HG03066 (cell line): ENCODE results near the gene GNB2.
"Not testable (repeated sequence)": the region's sequence is repeated elsewhere in the genome, so short reads cannot be mapped to it uniquely, and the experiment has no call there.

ENCODE experiments used
- ATAC-seq: cut with Tn5 transposase; IDR thresholded peaks from one replicate; pipeline ENCODE4 v1.9.1; 2021; ENCODE audit warnings: low read depth; ENCODE audit not compliant: unreplicated experiment

Gene GNB2

DNA sequence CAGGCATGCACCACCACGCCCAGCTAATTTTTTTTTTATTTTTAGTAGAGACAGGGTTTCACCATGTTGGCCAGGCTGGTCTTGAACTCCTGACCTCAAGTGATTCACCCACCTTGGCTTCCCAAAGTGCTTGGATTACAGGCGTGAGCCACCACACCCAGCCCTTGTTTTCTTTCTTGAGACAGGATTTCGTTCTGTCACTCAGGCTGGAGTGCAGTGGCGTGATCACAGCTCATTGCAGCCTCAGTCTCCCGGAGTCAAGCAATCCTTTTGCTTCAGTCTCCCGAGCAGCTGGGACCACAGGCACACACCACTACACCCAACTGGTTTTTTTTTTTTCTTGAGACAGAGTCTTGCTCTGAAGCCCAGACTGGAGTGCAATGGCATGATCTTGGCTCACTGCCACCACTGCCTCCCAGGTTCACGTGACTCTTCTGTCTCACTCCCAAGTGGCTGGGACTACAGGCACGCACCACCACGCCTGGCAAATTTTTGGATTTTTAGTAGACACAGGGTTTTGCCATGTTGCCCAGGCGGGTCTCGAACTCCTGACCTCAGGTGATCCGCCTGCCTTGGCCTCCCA is 11.3 kb upstream of the GNB2 start:
- ATAC-seq, result not testable (repeated sequence)

DNA sequence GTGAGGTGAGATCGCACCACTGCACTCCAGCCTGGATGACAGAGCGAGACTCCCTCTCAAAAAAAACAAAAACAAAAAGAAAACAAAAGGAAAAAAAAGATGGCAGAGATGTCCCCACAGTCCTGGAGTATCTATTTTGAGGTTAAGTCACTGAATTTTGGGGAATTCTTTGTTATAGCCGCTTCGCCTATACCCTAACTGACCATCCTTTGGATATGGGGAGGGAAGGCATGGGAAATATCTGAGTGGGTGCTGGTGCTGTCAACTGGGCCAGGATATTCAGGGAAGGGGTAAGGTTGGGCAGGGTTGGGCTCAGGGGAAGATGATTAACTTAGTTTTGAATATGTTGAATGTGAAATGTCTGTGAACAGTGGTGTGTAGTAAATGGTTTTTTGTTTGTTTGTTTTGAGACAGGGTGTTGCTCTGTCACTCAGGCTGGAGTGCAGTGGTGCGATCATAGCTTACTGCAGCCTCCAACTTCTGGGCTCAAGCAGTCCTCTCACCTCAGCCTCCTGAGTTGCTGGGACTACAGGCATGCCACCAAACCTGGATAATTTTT is 8.3 kb upstream of the GNB2 start:
- ATAC-seq, result no peak

DNA sequence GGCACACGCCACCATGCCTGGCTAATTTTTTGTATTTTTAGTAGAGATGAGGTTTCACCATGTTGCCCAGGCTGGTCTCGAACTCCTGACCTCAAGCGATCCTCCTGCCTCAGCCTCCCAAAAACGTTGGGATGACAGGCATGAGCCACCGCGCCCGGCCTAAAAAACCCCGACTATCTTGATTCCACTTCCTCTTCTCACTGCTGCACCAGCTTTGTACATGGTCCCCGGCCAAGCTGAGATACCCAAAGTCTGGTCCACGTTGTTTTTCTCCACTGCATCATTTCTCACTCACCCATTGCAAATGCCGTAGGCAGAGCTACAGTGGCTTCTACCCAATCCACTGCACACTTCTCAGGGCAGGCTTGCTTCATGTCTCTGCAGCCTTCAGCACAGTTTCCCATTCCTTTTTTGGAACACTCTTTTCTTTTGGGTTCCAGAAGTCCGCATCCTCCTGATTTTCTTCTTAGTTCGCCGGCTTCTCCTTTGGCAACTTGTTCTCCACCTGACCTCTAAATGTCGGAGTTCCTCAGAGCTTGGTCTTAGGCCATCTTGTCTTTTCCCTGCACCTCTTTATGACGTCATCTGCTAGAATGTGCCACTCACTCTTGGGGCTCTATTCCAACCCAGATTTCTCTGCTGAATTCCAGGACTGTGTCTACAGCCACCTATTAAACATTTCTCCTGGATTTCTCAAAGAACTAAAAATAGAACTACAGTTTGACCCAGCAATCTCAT is 6.0 kb upstream of the GNB2 start:
- no peak for ATAC-seq

DNA sequence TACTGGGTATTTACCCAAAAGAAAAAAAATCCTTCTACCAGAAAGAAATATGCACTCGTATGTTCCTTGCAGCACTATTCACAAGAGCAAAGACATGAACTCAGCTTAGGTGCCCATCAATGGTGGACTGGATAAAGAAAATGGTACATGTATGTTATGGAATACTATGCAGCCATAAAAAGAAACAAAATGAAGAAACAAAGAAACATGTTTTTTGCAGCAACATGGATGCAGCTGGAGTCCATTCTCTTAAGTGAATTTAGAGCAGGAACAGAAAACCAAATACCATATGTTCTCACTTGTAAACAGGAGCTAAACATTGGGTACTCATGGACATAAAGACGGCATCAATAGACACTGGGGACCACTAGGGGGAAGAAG is 5.5 kb upstream of the GNB2 start:
- ATAC-seq, result no peak

DNA sequence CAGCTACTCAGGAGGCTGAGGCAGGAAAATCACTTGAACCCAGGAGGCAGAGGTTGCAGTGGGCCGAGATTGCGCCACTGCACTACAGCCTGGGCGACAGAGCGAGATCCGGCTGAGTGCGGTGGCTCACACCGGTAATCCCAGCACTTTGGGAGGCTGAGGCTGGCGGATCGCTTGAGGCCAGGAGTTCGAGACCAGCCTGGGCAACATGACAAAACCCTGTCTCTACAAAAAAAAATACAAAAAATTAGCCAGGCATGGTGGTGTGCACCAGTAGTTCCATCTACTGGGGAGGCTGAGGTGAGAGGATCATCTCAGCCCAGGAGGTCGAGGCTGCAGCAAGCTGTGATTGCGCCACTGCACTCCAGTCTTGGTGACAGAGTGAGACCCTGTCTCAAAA is 4.4 kb upstream of the GNB2 start:
- not testable (repeated sequence) for ATAC-seq

DNA sequence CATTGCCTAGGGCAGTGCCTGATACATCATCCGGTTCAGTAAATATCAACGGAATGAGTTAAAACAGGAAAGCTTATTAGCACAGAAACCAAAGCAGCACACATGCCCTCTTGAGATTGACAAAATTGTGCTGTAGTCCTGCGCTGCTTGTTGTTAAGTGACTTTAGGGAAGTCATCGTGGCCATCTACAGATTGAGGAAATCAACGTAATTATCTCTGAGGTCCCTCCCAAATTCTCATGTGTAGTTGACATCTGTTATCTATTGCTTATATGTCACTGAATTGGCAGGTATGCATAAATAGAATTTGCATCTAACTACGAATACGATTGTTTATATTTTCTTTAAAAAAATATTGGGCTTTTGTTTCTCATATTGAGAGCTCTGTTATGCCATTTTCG is 3.5 kb upstream of the GNB2 start:
- ATAC-seq, result no peak

DNA sequence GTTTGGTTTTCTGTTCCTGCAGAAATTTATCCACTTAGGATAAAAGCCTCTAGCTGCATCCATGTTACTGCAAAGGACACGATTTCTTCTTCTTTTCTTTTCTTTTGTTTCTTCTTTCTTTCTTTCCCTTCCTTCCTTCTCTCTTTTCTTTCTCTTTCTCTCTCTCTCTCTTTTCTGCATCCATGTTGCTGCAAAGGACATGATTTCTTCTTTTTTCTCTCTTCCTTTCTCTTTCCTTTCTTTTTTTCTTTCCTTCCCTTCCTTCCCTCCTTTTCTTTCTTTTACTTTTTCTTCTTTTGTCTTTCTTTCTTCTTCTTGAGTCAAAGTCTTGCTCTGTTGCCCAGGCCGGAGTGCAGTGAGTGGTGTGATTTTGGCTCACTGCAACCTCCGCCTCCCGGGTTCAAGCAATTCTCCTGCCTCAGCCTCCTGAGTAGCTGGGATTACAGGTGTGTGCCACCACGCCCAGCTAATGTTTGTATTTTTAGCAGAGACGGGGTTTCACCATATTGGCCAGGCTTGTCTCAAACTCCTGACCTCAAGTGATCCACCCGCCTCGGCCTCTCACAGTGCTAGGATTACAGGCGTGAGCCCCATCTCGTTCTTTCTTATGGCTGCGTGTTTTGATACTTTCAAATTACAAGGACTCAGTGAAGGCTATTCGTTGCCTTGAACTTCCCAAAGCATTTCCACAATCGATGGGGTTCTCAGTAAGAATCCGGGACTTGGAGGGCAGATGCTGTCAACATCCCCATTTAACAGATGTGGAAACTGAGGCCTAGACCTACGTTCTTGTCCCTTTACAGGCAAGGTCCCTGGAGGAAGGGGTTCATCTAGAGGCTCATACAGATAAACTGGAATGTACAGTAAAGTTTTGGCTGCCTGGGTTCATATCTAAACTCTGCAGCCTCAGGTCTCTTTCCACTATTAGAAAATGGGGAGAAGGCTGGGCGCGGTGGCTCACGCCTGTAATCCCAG is 1.9 kb upstream of the GNB2 start:
- ATAC-seq, result no peak

DNA sequence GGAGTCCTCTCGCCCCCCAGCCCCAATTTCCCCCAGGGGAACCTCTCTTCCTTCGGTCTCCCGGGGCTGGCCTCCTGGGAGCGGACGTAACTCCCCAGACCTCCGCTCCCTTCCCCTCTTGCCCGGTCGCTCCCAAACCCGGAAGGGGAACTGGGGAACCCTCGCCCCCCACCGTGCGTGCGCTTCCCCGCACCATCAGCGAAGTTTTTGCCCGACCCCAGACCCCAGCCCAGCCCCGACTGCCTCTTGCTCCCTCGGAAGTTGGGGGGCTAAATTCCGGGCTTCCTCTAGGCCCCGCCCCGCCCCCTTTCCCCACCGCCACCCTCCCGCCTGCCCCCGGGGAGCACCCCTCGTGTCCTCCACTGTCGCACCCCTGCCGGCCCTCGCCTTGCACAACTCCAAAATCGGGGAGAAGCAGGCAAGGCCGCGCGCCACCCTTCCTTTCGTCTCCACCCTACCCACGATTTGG is 436 bp downstream of the GNB2 start:
- no peak for ATAC-seq

DNA sequence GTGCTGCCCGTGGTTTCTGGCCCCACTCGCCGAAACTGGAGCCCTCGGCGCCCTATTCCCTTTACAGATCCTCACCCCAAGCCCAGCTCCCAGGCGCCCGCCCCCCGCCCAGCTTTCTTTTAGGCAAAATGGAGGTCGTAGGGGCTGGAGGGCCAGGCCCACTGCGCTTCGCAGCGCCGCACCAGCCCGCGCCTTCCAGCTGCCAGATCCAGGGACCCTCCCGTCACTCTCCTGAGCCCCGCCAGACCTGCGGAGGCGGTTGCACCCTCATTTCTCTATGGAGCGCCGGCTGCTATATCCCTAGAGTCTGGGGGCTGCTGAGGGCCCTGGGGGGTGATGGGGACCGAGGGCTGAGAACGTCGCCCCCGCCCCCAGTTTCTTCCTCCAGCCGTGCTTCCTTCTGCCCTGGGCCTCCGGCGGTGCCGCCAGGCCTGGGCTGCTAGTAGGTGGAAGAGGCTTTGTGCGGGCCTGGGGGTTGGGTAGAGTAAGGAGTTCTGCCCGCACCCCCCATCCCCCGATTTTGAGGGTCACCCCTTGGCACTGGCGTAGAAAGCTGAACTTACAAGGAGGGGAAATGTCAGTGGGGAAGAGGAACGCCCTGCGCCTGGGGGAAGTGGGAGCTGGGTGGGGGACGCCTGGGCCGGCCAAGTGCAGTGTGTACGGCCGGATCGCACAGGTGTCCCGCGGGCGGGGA is 1.0 kb downstream of the GNB2 start:
- ATAC-seq, result no peak

DNA sequence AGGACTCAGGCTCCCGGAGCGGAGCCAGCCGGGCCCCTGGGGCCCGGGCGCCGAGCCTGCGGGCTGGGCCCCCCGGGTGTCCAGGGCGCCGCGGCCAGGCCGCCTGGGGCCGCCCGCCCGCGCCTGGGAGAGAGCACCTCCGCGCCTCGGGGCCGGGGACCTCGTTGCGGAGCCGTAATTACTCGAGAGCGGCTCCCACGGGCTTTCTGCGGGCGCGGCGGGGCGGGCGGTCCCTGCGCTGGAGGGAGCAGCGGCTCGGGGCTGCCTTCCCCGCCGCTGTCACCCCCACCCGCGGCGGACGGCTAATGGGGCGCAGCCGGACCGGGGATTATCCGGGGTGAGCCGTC is 1.5 kb downstream of the GNB2 start:
- no peak for ATAC-seq

DNA sequence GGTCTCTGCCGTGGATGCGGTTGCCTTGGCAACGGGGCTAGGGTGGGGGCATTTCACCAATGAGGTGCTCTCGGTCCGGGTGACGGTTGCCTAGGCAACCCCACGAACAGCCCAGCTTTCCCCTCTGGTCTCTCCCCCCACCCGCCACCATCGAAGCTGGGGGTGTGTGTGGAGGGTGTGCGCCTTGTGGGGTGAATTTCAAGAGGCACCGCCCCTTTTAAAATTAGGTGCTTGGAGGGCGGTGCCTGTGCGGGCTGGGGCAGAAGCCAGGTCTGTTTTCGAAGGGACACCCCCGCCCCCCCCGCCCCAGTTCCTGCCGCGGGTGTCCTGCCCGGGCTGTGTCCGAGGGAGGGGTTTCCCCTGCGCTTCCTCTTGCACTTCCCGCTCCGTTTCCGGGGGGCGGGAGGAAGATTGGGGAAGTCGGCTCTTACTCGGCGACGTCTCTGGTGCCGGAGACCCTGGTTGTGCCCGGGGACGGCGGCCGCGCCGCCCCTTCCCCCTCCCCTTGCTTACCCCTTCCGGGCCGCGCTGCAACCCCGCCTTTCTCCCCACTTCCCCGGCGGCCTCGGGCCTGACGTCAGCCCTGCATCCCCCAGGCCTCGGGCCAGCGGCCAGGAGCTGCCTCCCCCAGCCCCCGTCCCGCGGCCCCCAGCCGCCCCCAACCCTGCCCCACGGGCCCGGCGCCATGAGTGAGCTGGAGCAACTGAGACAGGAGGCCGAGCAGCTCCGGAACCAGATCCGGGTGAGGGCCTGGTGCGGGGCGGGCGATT is 2.2 kb downstream of the GNB2 start:
- peak; percentile 41 for ATAC-seq

DNA sequence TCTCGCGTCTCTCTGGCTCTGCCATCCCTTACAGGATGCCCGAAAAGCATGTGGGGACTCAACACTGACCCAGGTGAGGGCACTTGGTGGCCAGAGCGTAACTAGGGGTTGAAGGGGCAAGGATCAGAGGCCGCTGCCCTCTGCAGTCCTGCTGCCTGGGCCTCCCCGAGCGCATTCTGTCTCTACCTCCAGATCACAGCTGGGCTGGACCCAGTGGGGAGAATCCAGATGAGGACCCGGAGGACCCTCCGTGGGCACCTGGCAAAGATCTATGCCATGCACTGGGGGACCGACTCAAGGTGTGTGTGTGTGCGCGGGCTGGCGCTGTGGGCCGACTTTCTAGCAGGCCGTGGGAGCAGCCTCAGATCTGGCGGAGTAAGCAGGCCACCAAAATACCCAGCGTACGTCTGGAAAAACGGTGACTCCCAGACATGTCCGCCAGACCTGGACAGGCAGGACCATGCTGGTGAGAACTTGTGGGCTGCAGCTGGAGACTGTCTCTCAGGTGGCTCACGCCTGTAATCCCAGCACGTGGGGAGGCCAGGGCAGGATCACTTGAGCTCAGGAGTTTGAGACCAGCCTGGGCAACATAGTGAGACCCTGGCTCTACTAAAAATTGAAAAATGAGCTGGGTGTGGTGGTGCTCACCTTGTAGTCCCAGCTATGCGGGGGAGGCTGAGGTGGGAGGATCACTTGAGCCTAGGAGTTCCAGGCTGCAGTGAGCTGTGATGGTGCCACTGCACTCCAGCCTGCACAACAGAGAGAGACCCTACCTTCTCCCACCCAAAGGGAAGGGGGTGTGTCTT is 3.2 kb downstream of the GNB2 start:
- ATAC-seq, result no peak

DNA sequence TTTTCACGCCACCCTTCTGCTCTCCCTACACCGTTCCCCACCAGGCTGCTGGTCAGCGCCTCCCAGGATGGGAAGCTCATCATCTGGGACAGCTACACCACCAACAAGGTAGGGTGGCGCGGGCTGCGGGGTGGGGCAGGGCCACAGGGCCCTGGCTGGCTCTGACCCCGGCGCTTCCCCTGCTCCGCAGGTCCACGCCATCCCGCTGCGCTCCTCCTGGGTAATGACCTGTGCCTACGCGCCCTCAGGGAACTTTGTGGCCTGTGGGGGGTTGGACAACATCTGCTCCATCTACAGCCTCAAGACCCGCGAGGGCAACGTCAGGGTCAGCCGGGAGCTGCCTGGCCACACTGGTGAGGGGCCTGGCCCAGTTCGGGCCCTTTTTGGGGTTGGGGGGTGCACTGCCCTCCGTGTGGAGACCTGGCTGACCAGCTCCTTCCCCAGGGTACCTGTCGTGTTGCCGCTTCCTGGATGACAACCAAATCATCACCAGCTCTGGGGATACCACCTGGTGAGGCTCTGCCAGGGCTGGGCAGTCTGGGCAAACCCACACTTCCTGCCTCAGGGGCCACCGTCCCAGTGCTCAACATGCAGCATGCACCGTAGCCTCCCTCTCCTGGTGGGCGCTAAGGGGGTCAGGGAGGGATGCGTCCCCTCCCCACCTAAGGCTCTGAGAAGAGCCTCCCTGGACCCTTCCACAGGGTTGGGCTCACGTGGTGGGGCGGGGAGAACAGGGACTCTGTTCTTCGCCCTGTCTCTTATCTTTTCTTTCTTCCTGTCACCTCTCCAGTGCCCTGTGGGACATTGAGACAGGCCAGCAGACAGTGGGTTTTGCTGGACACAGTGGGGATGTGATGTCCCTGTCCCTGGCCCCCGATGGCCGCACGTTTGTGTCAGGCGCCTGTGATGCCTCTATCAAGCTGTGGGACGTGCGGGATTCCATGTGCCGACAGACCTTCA is 4.0 kb downstream of the GNB2 start:
- ATAC-seq, result no peak

DNA sequence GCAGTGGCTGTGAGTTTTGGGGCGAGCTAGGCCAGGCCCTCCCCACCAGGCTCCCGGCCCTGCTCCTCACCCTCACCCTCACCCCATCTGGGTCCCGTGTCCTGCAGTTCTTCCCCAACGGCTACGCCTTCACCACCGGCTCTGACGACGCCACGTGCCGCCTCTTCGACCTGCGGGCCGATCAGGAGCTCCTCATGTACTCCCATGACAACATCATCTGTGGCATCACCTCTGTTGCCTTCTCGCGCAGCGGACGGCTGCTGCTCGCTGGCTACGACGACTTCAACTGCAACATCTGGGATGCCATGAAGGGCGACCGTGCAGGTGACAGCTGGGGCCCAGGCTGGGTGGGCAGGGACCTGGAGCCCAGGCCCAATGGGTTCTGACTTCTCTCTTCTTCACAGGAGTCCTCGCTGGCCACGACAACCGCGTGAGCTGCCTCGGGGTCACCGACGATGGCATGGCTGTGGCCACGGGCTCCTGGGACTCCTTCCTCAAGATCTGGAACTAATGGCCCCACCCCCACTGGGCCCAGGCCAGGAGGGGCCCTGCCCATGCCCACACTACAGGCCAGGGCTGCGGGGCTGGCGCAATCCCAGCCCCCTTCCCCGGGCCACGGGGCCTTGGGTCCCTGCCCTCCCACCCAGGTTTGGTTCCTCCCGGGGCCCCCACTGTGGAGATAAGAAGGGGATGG is 4.9 kb downstream of the GNB2 start:
- ATAC-seq, result no peak

DNA sequence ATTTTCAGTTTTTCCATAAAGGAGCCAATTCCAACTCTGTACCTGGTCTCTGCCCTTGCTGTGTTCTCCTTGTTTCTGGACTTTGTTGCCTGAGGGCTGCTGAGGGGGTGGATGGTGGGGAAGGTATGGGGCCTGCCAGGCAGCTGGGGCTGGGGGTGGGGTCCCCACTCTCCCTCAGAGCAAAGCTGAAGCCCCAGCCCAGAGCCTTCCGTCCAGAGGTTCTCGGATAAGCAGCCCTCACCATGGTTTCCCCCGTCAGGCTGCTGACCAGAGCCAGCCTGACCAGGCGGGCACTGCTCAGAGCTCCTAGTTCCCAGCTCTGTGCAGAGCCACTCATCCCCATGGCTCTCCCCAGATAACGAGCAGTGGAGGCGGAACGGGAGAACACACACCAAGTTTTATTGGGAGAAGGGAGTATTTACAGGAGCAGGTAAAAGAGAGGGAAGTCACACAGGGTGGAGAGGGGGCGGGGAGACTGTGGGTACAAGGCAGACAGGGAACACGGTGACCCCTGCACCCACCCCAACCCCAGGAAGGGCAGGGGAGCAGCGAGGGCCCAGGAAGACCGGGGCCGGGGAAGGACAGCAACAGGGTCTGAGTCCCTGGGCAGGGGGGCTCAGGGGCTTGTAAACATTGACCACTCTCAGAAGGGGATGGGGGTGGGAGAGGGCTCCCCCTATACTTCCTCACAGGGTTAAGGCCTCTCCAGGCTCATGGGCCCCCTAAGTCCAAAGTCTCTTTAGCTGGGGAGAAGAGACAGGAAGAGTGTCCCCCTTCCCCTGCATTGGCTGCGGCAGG is 5.8 kb downstream of the GNB2 start:
- ATAC-seq, result no peak

DNA sequence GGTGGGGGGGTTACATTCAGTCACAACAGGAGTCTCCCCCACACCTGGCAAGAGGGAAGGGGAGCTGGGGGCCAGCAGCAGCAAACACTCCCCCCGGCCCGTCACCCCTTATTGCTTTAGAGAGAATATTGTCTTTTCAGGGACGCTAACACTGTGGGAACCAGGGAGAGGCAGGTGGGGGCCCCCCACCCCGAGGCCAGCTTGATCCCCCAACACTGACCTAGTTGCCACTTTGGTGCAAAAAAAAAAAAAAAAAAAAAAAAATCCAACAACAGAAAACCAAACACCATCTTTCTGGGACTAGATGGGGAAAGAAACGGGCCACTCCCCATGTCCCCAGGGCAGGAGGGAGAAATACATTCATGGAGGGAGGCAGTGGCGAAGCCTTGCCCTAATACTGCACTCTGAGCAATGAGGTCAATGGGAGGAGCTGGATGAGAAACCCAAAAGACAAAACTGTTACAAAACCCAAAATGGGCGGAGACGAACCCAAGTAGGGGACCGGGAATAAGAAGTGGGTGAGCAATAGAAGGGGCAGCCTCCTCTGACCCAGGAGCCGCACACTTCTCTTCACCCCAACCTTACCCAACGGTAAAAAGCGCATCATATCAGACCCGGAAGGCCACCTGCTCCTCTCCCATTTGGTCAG is 6.5 kb downstream of the GNB2 start:
- ATAC-seq, result no peak
